GM19452 (cell line): ENCODE measurements around the gene PTPN13.

Source experiments
- ATAC-seq: cut with Tn5 transposase; IDR thresholded peaks from one replicate; pipeline ENCODE4 v1.9.1; 2021; ENCODE audit not compliant: unreplicated experiment

Gene PTPN13

GRCh38 chr4:86853209-86853608 is 259.1 kb downstream of the PTPN13 start:
- ATAC-seq = no peak

- no peak for ATAC-seq
Measured at GRCh38 chr4:86855572-86855971, 261.5 kb downstream of the PTPN13 start.

GRCh38 chr4:86856896-86857295 is 262.8 kb downstream of the PTPN13 start:
- no peak for ATAC-seq

- no peak for ATAC-seq
Measured at GRCh38 chr4:86857341-86858052, 263.4 kb downstream of the PTPN13 start.
